GM12878 (cell line): ENCODE data around the gene SIRT2. TPM values are rescaled to one million over a fixed set of nuclear protein-coding genes. Genes with fewer than 3 reads are reported as not detected.
"Not testable (repeated sequence)": the region's sequence is repeated elsewhere in the genome, so short reads cannot be mapped to it uniquely, and the experiment has no call there.

Source experiments
- ATAC-seq: fragments of 200-7000 bp; cut with Tn5 transposase; 3 replicates; pipeline ENCODE4 v1.9.1; 2020; ENCODE audit warnings: mild to moderate bottlenecking, moderate library complexity
- BruUV-seq: library from RNA; stranded (reverse); fragments of 400-500 nt; replicated peaks from 2 replicates; lab custom pipeline; 2021; lab: Mats Ljungman, UMichigan
- CTCF ChIA-PET: fragments of 300-600 bp; sonication (Branson Sonifier 250); formaldehyde crosslinking; extraction: SDS; loops from one replicate; lab custom pipeline; 2021; ENCODE audit warnings: inconsistent platforms; lab: Yijun Ruan, JAX
- POLR2A ChIA-PET: fragments of 350-600 bp; formaldehyde crosslinking; extraction: SDS; loops from one replicate; lab custom pipeline; 2021; ENCODE audit warnings: inconsistent platforms; lab: Charles Lee
- RAD21 ChIA-PET: fragments of 300-600 bp; sonication (Branson Sonifier 250); formaldehyde crosslinking; loops from one replicate; lab custom pipeline; 2023; ENCODE audit warnings: antibody characterized with exemption; ENCODE audit not compliant: unreplicated experiment; lab: Charles Lee
- SMC1A ChIA-PET: fragments of 300-600 bp; sonication (Branson Sonifier 250); formaldehyde crosslinking; loops from one replicate; lab custom pipeline; 2023; ENCODE audit not compliant: unreplicated experiment, uncharacterized antibody; lab: Charles Lee
- DNase-seq: peaks from one replicate; pipeline ENCODE4 v3.0.0-alpha.2; 2011; ENCODE audit warnings: low read depth, low spot score
- FAIRE-seq: peaks from 3 replicates; lab custom pipeline; 2011; peaks lifted over from hg19 to GRCh38; lab: Jason Lieb, UNC
- H2AFZ ChIP-seq: 2 replicates; pipeline ENCODE4 v1.6.0; 2011; ENCODE audit warnings: low read depth, low read length, control low read depth; ENCODE audit not compliant: control insufficient read depth
- H3K27ac ChIP-seq: 2 replicates; pipeline ENCODE4 v1.5.1; 2011; ENCODE audit warnings: control low read depth; ENCODE audit not compliant: control insufficient read depth, insufficient read depth
- H3K27me3 ChIP-seq, 2 experiments: replicated peaks in 1 of 2; 2 replicates each; pipeline versions ENCODE4 v1.6.0 to v1.6.1; 2011; ENCODE audit warnings: low read length in 1 of 2; ENCODE audit not compliant: control insufficient read depth in 2 of 2, insufficient read depth in 2 of 2
- H3K36me3 ChIP-seq, 2 experiments: 2 replicates each; pipeline ENCODE4 v1.5.1; 2011; ENCODE audit warnings: low read length in 1 of 2; ENCODE audit not compliant: control insufficient read depth in 2 of 2, insufficient read depth in 2 of 2
- H3K4me1 ChIP-seq: 2 replicates; pipeline ENCODE4 v1.6.1; 2011; ENCODE audit warnings: mild to moderate bottlenecking, low read length, moderate library complexity, mixed read lengths; ENCODE audit not compliant: control insufficient read depth, insufficient read depth
- H3K4me2 ChIP-seq: 2 replicates; pipeline ENCODE4 v1.6.0; 2011; ENCODE audit warnings: control low read depth; ENCODE audit not compliant: control insufficient read depth, insufficient read depth
- H3K4me3 ChIP-seq: fragments of 200-600 bp; sonication (generic); 2 replicates; pipeline ENCODE4 v1.5.1; 2016
- H3K79me2 ChIP-seq: 2 replicates; pipeline ENCODE4 v1.6.0; 2011; ENCODE audit warnings: low read length; ENCODE audit not compliant: control insufficient read depth, insufficient read depth
- H3K9ac ChIP-seq: 2 replicates; pipeline ENCODE4 v1.8.0; 2011; ENCODE audit warnings: low read length, control low read depth, mixed read lengths; ENCODE audit not compliant: control insufficient read depth, insufficient read depth
- H3K9me3 ChIP-seq: replicated peaks from 3 replicates; pipeline ENCODE4 v1.5.1; 2011; ENCODE audit warnings: mild to moderate bottlenecking, low read length; ENCODE audit not compliant: control insufficient read depth, insufficient read depth
- H4K20me1 ChIP-seq: 2 replicates; pipeline ENCODE4 v1.6.0; 2011; ENCODE audit not compliant: control insufficient read depth, insufficient read depth
- CHD2 ChIP-seq: IDR thresholded peaks from 2 replicates; pipeline ENCODE4 v1.6.1; 2011; ENCODE audit warnings: low read depth, low read length, improper control_type of control experiment, borderline replicate concordance
- RBBP5 ChIP-seq: fragments of 200-600 bp; sonication (generic); conservative IDR thresholded peaks from 2 replicates; pipeline ENCODE4 v1.6.1; 2016
- RUNX3 ChIP-seq: IDR thresholded peaks from 2 replicates; pipeline ENCODE4 v1.6.1; 2012; ENCODE audit warnings: low read length, inconsistent platforms
- WGBS: methylation state at CpG from one replicate; pipeline ENCODE4 v1.1.6; 2016; ENCODE audit warnings: low lambda C conversion rate; ENCODE audit not compliant: insufficient replicate concordance, insufficient coverage; ENCODE audit errors: missing lambda C conversion rate; 5-methylcytosine and 5-hydroxymethylcytosine counted together
- in situ Hi-C: fragments of 300-500 bp; cut with MboI; formaldehyde crosslinking; loops from 9 replicates; pipeline ENCODE4 v1.14.3; 2018; ENCODE audit warnings: mixed read lengths
- intact Hi-C: fragments of 100-400 bp; cut with micrococcal nuclease; formaldehyde crosslinking; loops from one replicate; pipeline ENCODE4 v1.14.2; 2022; ENCODE audit not compliant: unreplicated experiment
- polyA plus RNA-seq, 11 experiments: library from polyadenylated mRNA; depleted of rRNA in 4 of 11; unstranded in 6 of 11; stranded (reverse) in 5 of 11; fragments of >200 nt; fragmentation: Nextera tagmentation in 4 of 11; fragmentation: Illumina TruSeq in 1 of 11; extraction: Ambion mirVana in 4 of 11; extraction: Trizol in 1 of 11; gene quantifications; 1 replicate in 1 of 11; 2 replicates in 10 of 11; pipeline versions ENCODE4 v1.2.1 to v1.2.3, GENCODE V29; 2011 to 2016; ENCODE audit warnings: inconsistent platforms in 2 of 11, missing spikeins in 2 of 11, low read depth in 1 of 11
- total RNA-seq, 4 experiments: library from RNA; depleted of rRNA in 3 of 4; stranded (reverse); fragments of >200 nt in 3 of 4; fragmentation: Illumina TruSeq in 1 of 4; extraction: Trizol in 1 of 4; gene quantifications; 2 replicates each; pipeline versions ENCODE4 v1.2.1 to v1.2.3, GENCODE V29; 2013 to 2021
- TF ChIP-seq, protein P1 (sequence below): fragments of 450-650 bp; formaldehyde crosslinking; IDR thresholded peaks from 2 replicates; pipeline ENCODE4 v1.4.0; 2020; ENCODE audit warnings: mild to moderate bottlenecking, moderate library complexity
- TF ChIP-seq, protein P2 (sequence below): IDR thresholded peaks from 2 replicates; pipeline ENCODE4 v1.6.1; 2011; ENCODE audit warnings: low read depth, mild to moderate bottlenecking, low read length, moderate library complexity, borderline replicate concordance; ENCODE audit errors: extremely low read depth

Gene SIRT2
- total and polyA plus RNA-seq, 10 of the 15 experiments (the other 5 are each of a cell fraction or from before 2014, with no cell fraction given) = 1.4 to 38.7 (median 24.1) TPM

DNA sequence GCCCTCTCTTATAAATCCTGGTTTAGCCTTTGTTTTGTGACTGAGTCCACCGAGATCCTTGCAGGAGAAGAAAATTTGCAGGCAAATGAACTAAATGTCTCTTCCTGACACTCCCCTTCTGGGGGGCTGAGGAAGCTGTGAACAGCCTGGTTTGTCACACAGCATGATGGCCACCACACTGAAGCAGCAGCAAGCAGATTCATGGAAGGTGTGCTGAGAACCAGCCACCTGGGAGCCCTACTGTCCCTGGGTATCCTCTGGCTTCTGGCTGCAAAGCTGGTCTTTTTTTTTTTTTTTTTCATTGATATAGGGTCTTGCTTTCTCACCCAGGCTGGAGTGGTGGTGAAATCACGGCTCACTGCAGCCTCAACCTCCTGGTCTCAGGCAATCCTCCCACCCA is 42.6 kb upstream of the SIRT2 start (continued):
- TF ChIP-seq, protein P1, sequence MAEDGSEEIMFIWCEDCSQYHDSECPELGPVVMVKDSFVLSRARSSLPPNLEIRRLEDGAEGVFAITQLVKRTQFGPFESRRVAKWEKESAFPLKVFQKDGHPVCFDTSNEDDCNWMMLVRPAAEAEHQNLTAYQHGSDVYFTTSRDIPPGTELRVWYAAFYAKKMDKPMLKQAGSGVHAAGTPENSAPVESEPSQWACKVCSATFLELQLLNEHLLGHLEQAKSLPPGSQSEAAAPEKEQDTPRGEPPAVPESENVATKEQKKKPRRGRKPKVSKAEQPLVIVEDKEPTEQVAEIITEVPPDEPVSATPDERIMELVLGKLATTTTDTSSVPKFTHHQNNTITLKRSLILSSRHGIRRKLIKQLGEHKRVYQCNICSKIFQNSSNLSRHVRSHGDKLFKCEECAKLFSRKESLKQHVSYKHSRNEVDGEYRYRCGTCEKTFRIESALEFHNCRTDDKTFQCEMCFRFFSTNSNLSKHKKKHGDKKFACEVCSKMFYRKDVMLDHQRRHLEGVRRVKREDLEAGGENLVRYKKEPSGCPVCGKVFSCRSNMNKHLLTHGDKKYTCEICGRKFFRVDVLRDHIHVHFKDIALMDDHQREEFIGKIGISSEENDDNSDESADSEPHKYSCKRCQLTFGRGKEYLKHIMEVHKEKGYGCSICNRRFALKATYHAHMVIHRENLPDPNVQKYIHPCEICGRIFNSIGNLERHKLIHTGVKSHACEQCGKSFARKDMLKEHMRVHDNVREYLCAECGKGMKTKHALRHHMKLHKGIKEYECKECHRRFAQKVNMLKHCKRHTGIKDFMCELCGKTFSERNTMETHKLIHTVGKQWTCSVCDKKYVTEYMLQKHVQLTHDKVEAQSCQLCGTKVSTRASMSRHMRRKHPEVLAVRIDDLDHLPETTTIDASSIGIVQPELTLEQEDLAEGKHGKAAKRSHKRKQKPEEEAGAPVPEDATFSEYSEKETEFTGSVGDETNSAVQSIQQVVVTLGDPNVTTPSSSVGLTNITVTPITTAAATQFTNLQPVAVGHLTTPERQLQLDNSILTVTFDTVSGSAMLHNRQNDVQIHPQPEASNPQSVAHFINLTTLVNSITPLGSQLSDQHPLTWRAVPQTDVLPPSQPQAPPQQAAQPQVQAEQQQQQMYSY (CRISPR knock-in tag) = no peak
- TF ChIP-seq CHD2 = no peak
- TF ChIP-seq, protein P2, sequence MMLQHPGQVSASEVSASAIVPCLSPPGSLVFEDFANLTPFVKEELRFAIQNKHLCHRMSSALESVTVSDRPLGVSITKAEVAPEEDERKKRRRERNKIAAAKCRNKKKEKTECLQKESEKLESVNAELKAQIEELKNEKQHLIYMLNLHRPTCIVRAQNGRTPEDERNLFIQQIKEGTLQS = no peak
- no peak for TF ChIP-seq RUNX3
- no peak for TF ChIP-seq RBBP5

DNA sequence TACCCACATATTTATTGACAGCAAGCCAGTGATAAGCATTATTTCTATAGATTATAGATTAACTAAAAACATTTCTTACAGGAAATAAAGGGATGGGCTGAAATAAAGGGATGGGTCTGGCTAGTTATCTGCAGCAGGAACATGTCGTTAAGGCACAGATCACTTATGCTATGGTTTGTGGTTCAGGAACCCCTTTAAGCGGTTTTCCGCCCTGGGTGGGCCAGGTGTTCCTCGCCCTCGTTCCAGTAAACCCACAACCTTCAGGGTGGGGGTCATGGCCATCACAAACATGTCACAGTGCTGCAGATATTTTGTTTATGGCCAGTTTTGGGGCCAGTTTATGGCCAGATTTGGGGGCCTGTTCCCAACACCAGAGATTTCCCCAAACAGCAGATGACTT is 42.0 kb upstream of the SIRT2 start:
- H3K27me3 ChIP-seq, H3K79me2 ChIP-seq, BruUV-seq, POLR2A ChIA-PET, H3K4me2 ChIP-seq, SMC1A ChIA-PET, H2AFZ ChIP-seq, intact Hi-C loops, DNase-seq, H3K27ac ChIP-seq, in situ Hi-C loops, ATAC-seq, H3K4me1 ChIP-seq, H3K36me3 ChIP-seq, H3K9me3 ChIP-seq, H3K9ac ChIP-seq, RAD21 ChIA-PET, H3K4me3 ChIP-seq, FAIRE-seq, H4K20me1 ChIP-seq: not testable (repeated sequence)
- WGBS = 32% methylated on average over 5 of the region's 5 CpGs
- CTCF ChIA-PET = interaction anchor here (0.9 to 1.3 kb wide), 2 partner anchors 9 to 11 kb away, joined by 3 to 4 read pairs; partner anchors contain the start of genes MRPS12 and SARS2
